ENCODE measurements around the gene CLC. TPM values are rescaled to one million over a fixed set of nuclear protein-coding genes. Genes with fewer than 3 reads are reported as not detected.

The CLC gene
- not detected in 2 replicates for total RNA-seq

GRCh38 chr19:39737891-39738290, at the start of gene CLC:
CLC (minus strand) TSS chr19:39738029; CDS start chr19:39737952, 77 bp downstream.
- no peak for DNase-seq (ENCODE audit: low read depth)
- Histone ChIP-seq H3K27me3 (ENCODE audit: control insufficient read depth, insufficient read depth, low read length) (no peaks in the 10 kb centered on the region), H3K36me3 (ENCODE audit: control insufficient read depth, insufficient read depth, low read length) (no peaks in the 10 kb centered on the region), H3K4me3 (ENCODE audit: low read depth, low read length) (no peak within 1 kb of the TSS)
- no peak for TF ChIP-seq CTCF (IDR thresholded peaks at IDR 0.05; ENCODE audit: insufficient read depth, low read length, poor library complexity, severe bottlenecking)

- no peak for DNase-seq (ENCODE audit: low read depth)
- TF ChIP-seq CTCF (IDR thresholded peaks at IDR 0.05; ENCODE audit: insufficient read depth, low read length, poor library complexity, severe bottlenecking) = no peak
- H3K4me3 ChIP-seq (ENCODE audit: low read depth, low read length) = no peak overlapping the region
- H3K27me3 ChIP-seq (ENCODE audit: control insufficient read depth, insufficient read depth, low read length) = no peaks in the 10 kb centered on the region
- no peaks in the 10 kb centered on the region for H3K36me3 ChIP-seq (ENCODE audit: control insufficient read depth, insufficient read depth, low read length)
Observed at GRCh38 chr19:39780894-39781293, 43.1 kb upstream of the CLC start.

- no peak for DNase-seq (ENCODE audit: low read depth)
- TF ChIP-seq CTCF (IDR thresholded peaks at IDR 0.05; ENCODE audit: insufficient read depth, low read length, poor library complexity, severe bottlenecking) = no peak
- Histone ChIP-seq H3K36me3 (ENCODE audit: control insufficient read depth, insufficient read depth, low read length) (no peaks in the 10 kb centered on the region), H3K27me3 (ENCODE audit: control insufficient read depth, insufficient read depth, low read length) (no peaks in the 10 kb centered on the region), H3K4me3 (ENCODE audit: low read depth, low read length) (no peak within 1 kb of the TSS)
Observed at GRCh38 chr19:39778763-39779162, 40.9 kb upstream of the CLC start, which contains the start of gene LEUTX. LEUTX (plus strand) TSS chr19:39778854; CDS start chr19:39778921, 67 bp downstream.

- H3K27me3 ChIP-seq (ENCODE audit: control insufficient read depth, insufficient read depth, low read length) = peaks cover 3% of the 10 kb centered on the region
- H3K4me3 ChIP-seq (ENCODE audit: low read depth, low read length) = no peak overlapping the region
- DNase-seq (ENCODE audit: low read depth) = no peak
- no peak for TF ChIP-seq CTCF (IDR thresholded peaks at IDR 0.05; ENCODE audit: insufficient read depth, low read length, poor library complexity, severe bottlenecking)
- H3K36me3 ChIP-seq (ENCODE audit: control insufficient read depth, insufficient read depth, low read length) = no peaks in the 10 kb centered on the region
Observed at GRCh38 chr19:39768786-39769185, 31.0 kb upstream of the CLC start.

- Histone ChIP-seq H3K36me3 (ENCODE audit: control insufficient read depth, insufficient read depth, low read length) (no peaks in the 10 kb centered on the region), H3K4me3 (ENCODE audit: low read depth, low read length) (no peak overlapping the region), H3K27me3 (ENCODE audit: control insufficient read depth, insufficient read depth, low read length) (peaks cover 3% of the 10 kb centered on the region)
- no peak for DNase-seq (ENCODE audit: low read depth)
- TF ChIP-seq CTCF (IDR thresholded peaks at IDR 0.05; ENCODE audit: insufficient read depth, low read length, poor library complexity, severe bottlenecking) = no peak
Observed at GRCh38 chr19:39768334-39768733, 30.5 kb upstream of the CLC start.
